Brain pericyte (primary cell): ENCODE data around the gene SON.

Experiments
- DNase-seq: peaks from one replicate; pipeline ENCODE4 v3.0.0-alpha.2; 2012; ENCODE audit warnings: low read depth, low spot score

SON gene

GRCh38 chr21:33544451-33545195 lies 1.8 kb downstream of the SON start:
- DNase-seq, result no peak

- DNase-seq, result no peak
Measured at GRCh38 chr21:33546086-33546485, 3.2 kb downstream of the SON start.

GRCh38 chr21:33549848-33550771 lies 7.3 kb downstream of the SON start:
- no peak for DNase-seq

GRCh38 chr21:33550772-33551660 lies 8.2 kb downstream of the SON start:
- DNase-seq, result no peak

- DNase-seq, result no peak
Measured at GRCh38 chr21:33551664-33552063, 8.8 kb downstream of the SON start.

GRCh38 chr21:33552093-33552998 lies 9.5 kb downstream of the SON start:
- no peak for DNase-seq

GRCh38 chr21:33552999-33553598 lies 10.3 kb downstream of the SON start:
- no peak for DNase-seq

GRCh38 chr21:33554236-33554981 lies 11.6 kb downstream of the SON start:
- DNase-seq, result no peak

- no peak for DNase-seq
Measured at GRCh38 chr21:33554982-33555344, 12.1 kb downstream of the SON start.

- no peak for DNase-seq
Measured at GRCh38 chr21:33557447-33557846, 14.6 kb downstream of the SON start.

- DNase-seq, result no peak
Measured at GRCh38 chr21:33558777-33559421, 16.1 kb downstream of the SON start.

- DNase-seq, result no peak
Measured at GRCh38 chr21:33559813-33560212, 17.0 kb downstream of the SON start.

GRCh38 chr21:33560965-33561364 lies 18.1 kb downstream of the SON start:
- DNase-seq, result no peak

GRCh38 chr21:33561373-33561772 lies 18.5 kb downstream of the SON start:
- no peak for DNase-seq

- no peak for DNase-seq
Measured at GRCh38 chr21:33562389-33562788, 19.6 kb downstream of the SON start.

- DNase-seq, result no peak
Measured at GRCh38 chr21:33566514-33566913, 23.7 kb downstream of the SON start.

- no peak for DNase-seq
Measured at GRCh38 chr21:33567914-33568313, 25.1 kb downstream of the SON start.

GRCh38 chr21:33568448-33568847 lies 25.6 kb downstream of the SON start:
- no peak for DNase-seq

- DNase-seq, result no peak
Measured at GRCh38 chr21:33569991-33570390, 27.2 kb downstream of the SON start.
